Inflammatory macrophage (primary cell): ENCODE data around the gene TELO2.

ENCODE experiments used
- DNase-seq, 2 donors: peaks; one replicate each; pipeline ENCODE4 v3.0.0-alpha.2; 2020 to 2022

TELO2 gene

GRCh38 chr16:1524366-1524765 is 31.2 kb downstream of the TELO2 start:
- DNase-seq: no peak

GRCh38 chr16:1525871-1526607 is 32.9 kb downstream of the TELO2 start:
- DNase-seq: no peak

- DNase-seq: no peak
Observed at GRCh38 chr16:1526608-1527555, 33.7 kb downstream of the TELO2 start.

GRCh38 chr16:1527836-1528811 is 35.0 kb downstream of the TELO2 start:
- no peak for DNase-seq

GRCh38 chr16:1528921-1529537 is 35.9 kb downstream of the TELO2 start:
- no peak for DNase-seq

- no peak for DNase-seq
Observed at GRCh38 chr16:1530349-1530882, 37.3 kb downstream of the TELO2 start.

GRCh38 chr16:1530883-1531637 is 37.9 kb downstream of the TELO2 start:
- no peak for DNase-seq

- DNase-seq: no peak
Observed at GRCh38 chr16:1531638-1531910, 38.4 kb downstream of the TELO2 start.

- no peak for DNase-seq
Observed at GRCh38 chr16:1532081-1532760, 39.1 kb downstream of the TELO2 start.

GRCh38 chr16:1532771-1533170 is 39.6 kb downstream of the TELO2 start:
- DNase-seq: no peak

GRCh38 chr16:1533443-1533951 is 40.3 kb downstream of the TELO2 start, which contains the start of gene TMEM204:
Gene TMEM204, plus strand, starts transcription at chr16:1533666. Its CDS starts 610 bp downstream, at chr16:1534276.
- DNase-seq: peak in 1 of 2 donors; percentile 7

- no peak for DNase-seq
Observed at GRCh38 chr16:1534021-1535020, 41.2 kb downstream of the TELO2 start.

- no peak for DNase-seq
Observed at GRCh38 chr16:1535391-1536291, 42.5 kb downstream of the TELO2 start.

GRCh38 chr16:1536601-1537000 is 43.4 kb downstream of the TELO2 start:
- DNase-seq: no peak

- no peak for DNase-seq
Observed at GRCh38 chr16:1537138-1537577, 44.0 kb downstream of the TELO2 start.

- no peak for DNase-seq
Observed at GRCh38 chr16:1537763-1538289, 44.7 kb downstream of the TELO2 start.

- no peak for DNase-seq
Observed at GRCh38 chr16:1538804-1539520, 45.8 kb downstream of the TELO2 start.
